Right atrium auricular region (tissue), 2 donors: ENCODE data around the gene NRP1. TPM values are rescaled to one million over a fixed set of nuclear protein-coding genes. Genes with fewer than 3 reads are reported as not detected.

Experiments used
- DNase-seq: peaks from one replicate; pipeline ENCODE4 v3.0.0-alpha.2; 2019; ENCODE audit warnings: low spot score
- H3K27ac ChIP-seq, 2 donors: fragments of 200-600 bp; sonication (generic); 1 replicate in 1 of 2; 2 replicates in 1 of 2; pipeline ENCODE4 v1.5.1; 2016 to 2019
- H3K27me3 ChIP-seq, 2 donors: fragments of 200-600 bp; sonication (generic); one replicate each; pipeline versions ENCODE4 v1.5.1 to v1.6.0; 2017 to 2019
- H3K36me3 ChIP-seq: fragments of 200-600 bp; sonication (generic); one replicate; pipeline ENCODE4 v1.5.1; 2016
- H3K4me1 ChIP-seq, 2 donors: fragments of 200-600 bp; sonication (generic); one replicate each; pipeline versions ENCODE4 v1.5.1 to v1.6.0; 2017 to 2019
- H3K4me3 ChIP-seq, 2 donors: fragments of 200-600 bp; sonication (generic); 1 replicate in 1 of 2; 2 replicates in 1 of 2; pipeline ENCODE4 v1.5.1; 2017 to 2019; ENCODE audit warnings: mild to moderate bottlenecking in 1 of 2, moderate library complexity in 1 of 2
- H3K9me3 ChIP-seq, 2 donors: fragments of 200-600 bp; sonication (generic); one replicate each; pipeline ENCODE4 v1.5.1; 2019
- CTCF ChIP-seq, 2 donors: fragments of 200-600 bp; sonication (generic); IDR thresholded peaks; one replicate each; pipeline ENCODE4 v1.5.1; 2019; ENCODE audit warnings: antibody characterized with exemption in 2 of 2
- total RNA-seq, 2 donors: library from RNA; depleted of rRNA; stranded (reverse); fragments of >200 nt; gene quantifications; one replicate each; pipeline ENCODE4 v1.1.0, GENCODE V29; 2016

The NRP1 gene
- total RNA-seq, 2 donors from 2014 or later, result 54.6 to 83.1 TPM

GRCh38 chr10:33376976-33377657, 42.6 kb upstream of the NRP1 start:
- Histone ChIP-seq H3K27me3 (no peaks in the 10 kb centered on the region), H3K27ac (no peak overlapping the region), H3K4me3 (no peak overlapping the region), H3K9me3 (no peaks in the 10 kb centered on the region), H3K36me3 (no peaks in the 10 kb centered on the region), H3K4me1 (peaks cover 0 to under 1% of the 10 kb centered on the region in 2 donors)
- no peak for TF ChIP-seq CTCF (IDR thresholded peaks at IDR 0.05)
- no peak for DNase-seq

GRCh38 chr10:33376476-33376875, 42.0 kb upstream of the NRP1 start:
- no peak for TF ChIP-seq CTCF (IDR thresholded peaks at IDR 0.05)
- no peak for DNase-seq

GRCh38 chr10:33373263-33373662, 38.8 kb upstream of the NRP1 start:
- no peak overlapping the region for H3K4me3 ChIP-seq
- no peaks in the 10 kb centered on the region for H3K9me3 ChIP-seq
- no peaks in the 10 kb centered on the region for H3K36me3 ChIP-seq
- no peak overlapping the region for H3K27ac ChIP-seq
- no peak for TF ChIP-seq CTCF (IDR thresholded peaks at IDR 0.05)
- no peak for DNase-seq
- H3K27me3 ChIP-seq, result no peaks in the 10 kb centered on the region
- H3K4me1 ChIP-seq, result no peaks in the 10 kb centered on the region

More at GRCh38 chr10:33376476-33376875, 42.0 kb upstream of the NRP1 start:
- Histone ChIP-seq H3K27me3 (no peaks in the 10 kb centered on the region), H3K36me3 (no peaks in the 10 kb centered on the region), H3K4me1 (no peaks in the 10 kb centered on the region), H3K27ac (no peak overlapping the region), H3K9me3 (no peaks in the 10 kb centered on the region), H3K4me3 (no peak overlapping the region)

- H3K4me1 ChIP-seq, result no peaks in the 10 kb centered on the region
- DNase-seq, result no peak
- peaks cover 0 to 6% of the 10 kb centered on the region in 2 donors for H3K9me3 ChIP-seq
- H3K4me3 ChIP-seq, result no peak overlapping the region
- no peak overlapping the region for H3K27ac ChIP-seq
- no peak for TF ChIP-seq CTCF (IDR thresholded peaks at IDR 0.05)
- no peaks in the 10 kb centered on the region for H3K27me3 ChIP-seq
- H3K36me3 ChIP-seq, result no peaks in the 10 kb centered on the region
Measured at GRCh38 chr10:33371234-33371633, 36.8 kb upstream of the NRP1 start.

- H3K9me3 ChIP-seq, result peaks cover 0 to 10% of the 10 kb centered on the region in 2 donors
- no peak overlapping the region for H3K4me3 ChIP-seq
- no peak for TF ChIP-seq CTCF (IDR thresholded peaks at IDR 0.05)
- no peaks in the 10 kb centered on the region for H3K4me1 ChIP-seq
- no peak for DNase-seq
- no peak overlapping the region for H3K27ac ChIP-seq
- H3K36me3 ChIP-seq, result no peaks in the 10 kb centered on the region
- H3K27me3 ChIP-seq, result no peaks in the 10 kb centered on the region
Measured at GRCh38 chr10:33370434-33370930, 36.0 kb upstream of the NRP1 start.

- H3K27me3 ChIP-seq, result no peaks in the 10 kb centered on the region
- no peak for TF ChIP-seq CTCF (IDR thresholded peaks at IDR 0.05)
Measured at GRCh38 chr10:33368086-33368485, 33.6 kb upstream of the NRP1 start.

More at GRCh38 chr10:33368086-33368485, 33.6 kb upstream of the NRP1 start:
- no peaks in the 10 kb centered on the region for H3K36me3 ChIP-seq
- DNase-seq, result no peak
- no peak overlapping the region for H3K4me3 ChIP-seq
- no peak overlapping the region for H3K27ac ChIP-seq
- peaks cover 0 to 10% of the 10 kb centered on the region in 2 donors for H3K9me3 ChIP-seq
- no peaks in the 10 kb centered on the region for H3K4me1 ChIP-seq
